Right ventricle myocardium inferior (tissue), 1 donor: ENCODE measurements around the gene NHEJ1. TPM values are rescaled to one million over a fixed set of nuclear protein-coding genes. Genes with fewer than 3 reads are reported as not detected.
A peak's percentile ranks its signal among the peaks of the same experiment; 100 is the strongest.

Source experiments
- ATAC-seq: fragments of 200-7000 bp; cut with Tn5 transposase; one replicate; pipeline ENCODE4 v1.9.1; 2020; ENCODE audit warnings: mild to moderate bottlenecking, moderate library complexity
- DNase-seq: peaks from one replicate; pipeline ENCODE4 v3.0.0; 2021; ENCODE audit errors: missing footprints
- intact Hi-C: fragments of 100-400 bp; cut with DNase I; formaldehyde crosslinking; loops from one replicate; pipeline ENCODE4 v1.11.0; 2022
- total RNA-seq: library from RNA; stranded (reverse); fragmentation: NEBNext Ultra II Directional; extraction: Animal tissue kit (Norgen Biotek cat#: 25700); gene quantifications from one replicate; pipeline ENCODE4 v1.2.1, GENCODE V29; 2021
- donor health status: DM: no; HTN: yes; CAD: no; lungs with severe emphysema.

NHEJ1 gene
- total RNA-seq, 1 donor from 2014 or later: 9.7 TPM

GRCh38 chr2:219131327-219131726, 29.3 kb downstream of the NHEJ1 start:
- intact Hi-C loops: no loop called here
- no peak for ATAC-seq
- DNase-seq: no peak

GRCh38 chr2:219129589-219129988, 31.0 kb downstream of the NHEJ1 start:
- ATAC-seq: no peak
- no peak for DNase-seq
- intact Hi-C loops: no loop called here

GRCh38 chr2:219128396-219128795, 32.2 kb downstream of the NHEJ1 start:
- no peak for ATAC-seq
- no peak for DNase-seq
- intact Hi-C loops: no loop called here

GRCh38 chr2:219127037-219127635, 33.5 kb downstream of the NHEJ1 start:
- intact Hi-C loops: no loop called here
- no peak for DNase-seq
- ATAC-seq: peak; percentile 13

GRCh38 chr2:219126555-219126954, 34.1 kb downstream of the NHEJ1 start:
- ATAC-seq (no peak), DNase-seq (no peak)
- intact Hi-C loops: no loop called here

- ATAC-seq (no peak), DNase-seq (no peak)
- intact Hi-C loops: no loop called here
These were observed 34.7 kb downstream of the NHEJ1 start for GRCh38 chr2:219125886-219126270.

- intact Hi-C loops: no loop called here
- DNase-seq: peak; percentile 73
These were observed 35.3 kb downstream of the NHEJ1 start for GRCh38 chr2:219125225-219125885.

GRCh38 chr2:219124381-219125110, 36.1 kb downstream of the NHEJ1 start:
- DNase-seq: no peak
- intact Hi-C loops: no loop called here
- ATAC-seq: peak; percentile 26

More at GRCh38 chr2:219125225-219125885, 35.3 kb downstream of the NHEJ1 start:
- ATAC-seq: peak; percentile 61

GRCh38 chr2:219123356-219124135, 37.1 kb downstream of the NHEJ1 start:
- intact Hi-C loops: no loop called here
- ATAC-seq (no peak), DNase-seq (no peak)

GRCh38 chr2:219122202-219122980, 38.2 kb downstream of the NHEJ1 start:
- ATAC-seq (no peak), DNase-seq (no peak)
- intact Hi-C loops: no loop called here

- intact Hi-C loops: no loop called here
- no peak for ATAC-seq
These were observed 40.5 kb downstream of the NHEJ1 start for GRCh38 chr2:219120082-219120481.

GRCh38 chr2:219119422-219120043, 41.1 kb downstream of the NHEJ1 start:
- intact Hi-C loops: loop anchor here (1.0 kb wide), 2 partner anchors 47 to 61 kb away; no protein-coding TSS in a partner anchor
- ATAC-seq (no peak), DNase-seq (peak; percentile 72)

More at GRCh38 chr2:219120082-219120481, 40.5 kb downstream of the NHEJ1 start:
- DNase-seq: no peak

GRCh38 chr2:219118504-219118903, 42.1 kb downstream of the NHEJ1 start:
- no peak for DNase-seq
- peak; percentile 56 for ATAC-seq
- intact Hi-C loops: no loop called here

- ATAC-seq (no peak), DNase-seq (no peak)
- intact Hi-C loops: no loop called here
These were observed 43.6 kb downstream of the NHEJ1 start for GRCh38 chr2:219116776-219117646.

GRCh38 chr2:219112651-219113338, 47.8 kb downstream of the NHEJ1 start:
- intact Hi-C loops: no loop called here
- DNase-seq: no peak
- no peak for ATAC-seq

- DNase-seq (no peak), ATAC-seq (no peak)
- intact Hi-C loops: no loop called here
These were observed 48.6 kb downstream of the NHEJ1 start for GRCh38 chr2:219112062-219112406.
